ENCODE data around the gene ZNF668.

DNA sequence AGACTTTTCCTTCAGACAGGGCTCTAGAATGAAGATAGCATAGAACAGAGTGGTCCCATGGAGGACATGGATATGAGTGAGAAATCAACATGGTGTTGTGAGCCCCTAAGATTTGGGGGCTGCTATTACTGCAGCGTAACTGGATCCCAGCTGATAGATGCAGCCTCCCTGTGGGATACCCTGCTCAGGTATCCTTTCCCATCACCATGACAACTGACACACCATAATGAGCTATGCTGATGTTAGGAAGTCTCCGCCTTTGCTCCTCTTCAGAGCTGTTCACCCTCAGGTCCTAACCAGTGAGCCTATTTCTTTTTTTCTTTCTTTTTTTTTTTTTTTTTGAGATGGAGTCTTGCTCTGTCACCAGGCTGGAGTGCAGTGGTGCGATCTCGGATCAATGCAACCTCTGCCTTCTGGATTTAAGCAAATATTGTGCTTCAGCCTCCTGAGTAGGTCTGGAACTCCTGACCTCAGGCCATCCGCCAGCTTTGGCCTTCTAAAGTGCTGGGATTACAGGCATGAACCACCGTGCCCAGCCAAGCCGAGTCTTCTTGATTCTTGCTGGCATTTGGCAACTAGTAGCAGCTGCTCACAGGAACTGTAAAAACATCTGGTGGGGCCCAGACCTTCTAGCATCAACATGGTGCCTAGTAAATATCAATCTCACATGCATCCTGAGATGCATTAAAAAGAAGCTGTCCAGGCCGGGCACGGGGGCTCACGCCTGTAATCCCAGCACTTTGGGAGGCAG is 23.6 kb downstream of the ZNF668 start:
- TF ChIP-seq, protein P1, sequence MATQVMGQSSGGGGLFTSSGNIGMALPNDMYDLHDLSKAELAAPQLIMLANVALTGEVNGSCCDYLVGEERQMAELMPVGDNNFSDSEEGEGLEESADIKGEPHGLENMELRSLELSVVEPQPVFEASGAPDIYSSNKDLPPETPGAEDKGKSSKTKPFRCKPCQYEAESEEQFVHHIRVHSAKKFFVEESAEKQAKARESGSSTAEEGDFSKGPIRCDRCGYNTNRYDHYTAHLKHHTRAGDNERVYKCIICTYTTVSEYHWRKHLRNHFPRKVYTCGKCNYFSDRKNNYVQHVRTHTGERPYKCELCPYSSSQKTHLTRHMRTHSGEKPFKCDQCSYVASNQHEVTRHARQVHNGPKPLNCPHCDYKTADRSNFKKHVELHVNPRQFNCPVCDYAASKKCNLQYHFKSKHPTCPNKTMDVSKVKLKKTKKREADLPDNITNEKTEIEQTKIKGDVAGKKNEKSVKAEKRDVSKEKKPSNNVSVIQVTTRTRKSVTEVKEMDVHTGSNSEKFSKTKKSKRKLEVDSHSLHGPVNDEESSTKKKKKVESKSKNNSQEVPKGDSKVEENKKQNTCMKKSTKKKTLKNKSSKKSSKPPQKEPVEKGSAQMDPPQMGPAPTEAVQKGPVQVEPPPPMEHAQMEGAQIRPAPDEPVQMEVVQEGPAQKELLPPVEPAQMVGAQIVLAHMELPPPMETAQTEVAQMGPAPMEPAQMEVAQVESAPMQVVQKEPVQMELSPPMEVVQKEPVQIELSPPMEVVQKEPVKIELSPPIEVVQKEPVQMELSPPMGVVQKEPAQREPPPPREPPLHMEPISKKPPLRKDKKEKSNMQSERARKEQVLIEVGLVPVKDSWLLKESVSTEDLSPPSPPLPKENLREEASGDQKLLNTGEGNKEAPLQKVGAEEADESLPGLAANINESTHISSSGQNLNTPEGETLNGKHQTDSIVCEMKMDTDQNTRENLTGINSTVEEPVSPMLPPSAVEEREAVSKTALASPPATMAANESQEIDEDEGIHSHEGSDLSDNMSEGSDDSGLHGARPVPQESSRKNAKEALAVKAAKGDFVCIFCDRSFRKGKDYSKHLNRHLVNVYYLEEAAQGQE (IDR thresholded peaks at IDR 0.05; ENCODE audit: unreplicated experiment): no peak
- TF ChIP-seq, protein P2, sequence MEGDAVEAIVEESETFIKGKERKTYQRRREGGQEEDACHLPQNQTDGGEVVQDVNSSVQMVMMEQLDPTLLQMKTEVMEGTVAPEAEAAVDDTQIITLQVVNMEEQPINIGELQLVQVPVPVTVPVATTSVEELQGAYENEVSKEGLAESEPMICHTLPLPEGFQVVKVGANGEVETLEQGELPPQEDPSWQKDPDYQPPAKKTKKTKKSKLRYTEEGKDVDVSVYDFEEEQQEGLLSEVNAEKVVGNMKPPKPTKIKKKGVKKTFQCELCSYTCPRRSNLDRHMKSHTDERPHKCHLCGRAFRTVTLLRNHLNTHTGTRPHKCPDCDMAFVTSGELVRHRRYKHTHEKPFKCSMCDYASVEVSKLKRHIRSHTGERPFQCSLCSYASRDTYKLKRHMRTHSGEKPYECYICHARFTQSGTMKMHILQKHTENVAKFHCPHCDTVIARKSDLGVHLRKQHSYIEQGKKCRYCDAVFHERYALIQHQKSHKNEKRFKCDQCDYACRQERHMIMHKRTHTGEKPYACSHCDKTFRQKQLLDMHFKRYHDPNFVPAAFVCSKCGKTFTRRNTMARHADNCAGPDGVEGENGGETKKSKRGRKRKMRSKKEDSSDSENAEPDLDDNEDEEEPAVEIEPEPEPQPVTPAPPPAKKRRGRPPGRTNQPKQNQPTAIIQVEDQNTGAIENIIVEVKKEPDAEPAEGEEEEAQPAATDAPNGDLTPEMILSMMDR (conservative IDR thresholded peaks at IDR 0.05; ENCODE audit: low read depth in 2 of 2): no peak
- no peak for TF ChIP-seq JUNB (IDR thresholded peaks at IDR 0.05; ENCODE audit: unreplicated experiment)
- TF ChIP-seq EZH2 (IDR thresholded peaks at IDR 0.05; ENCODE audit: low read depth, unreplicated experiment): no peak
- no peak for TF ChIP-seq CREB1 (CRISPR knock-in tag; IDR thresholded peaks at IDR 0.05; ENCODE audit: low read depth)
- no peak for TF ChIP-seq POLR2AphosphoS5 (IDR thresholded peaks at IDR 0.05; ENCODE audit: low read depth)
